H54 (cell line): ENCODE measurements around the gene ATP13A1.

Experiments used
- DNase-seq: peaks from one replicate; pipeline ENCODE4 v3.0.0; 2011; ENCODE audit warnings: low spot score, mixed read lengths; ENCODE audit not compliant: insufficient read length
- FAIRE-seq: peaks from 3 replicates; lab custom pipeline; 2011; peaks lifted over from hg19 to GRCh38; lab: Jason Lieb, UNC
- POLR2A ChIP-seq: IDR thresholded peaks from 2 replicates; pipeline ENCODE4 v1.6.1; 2011; ENCODE audit warnings: low read depth, mild to moderate bottlenecking, low read length

Gene ATP13A1

DNA sequence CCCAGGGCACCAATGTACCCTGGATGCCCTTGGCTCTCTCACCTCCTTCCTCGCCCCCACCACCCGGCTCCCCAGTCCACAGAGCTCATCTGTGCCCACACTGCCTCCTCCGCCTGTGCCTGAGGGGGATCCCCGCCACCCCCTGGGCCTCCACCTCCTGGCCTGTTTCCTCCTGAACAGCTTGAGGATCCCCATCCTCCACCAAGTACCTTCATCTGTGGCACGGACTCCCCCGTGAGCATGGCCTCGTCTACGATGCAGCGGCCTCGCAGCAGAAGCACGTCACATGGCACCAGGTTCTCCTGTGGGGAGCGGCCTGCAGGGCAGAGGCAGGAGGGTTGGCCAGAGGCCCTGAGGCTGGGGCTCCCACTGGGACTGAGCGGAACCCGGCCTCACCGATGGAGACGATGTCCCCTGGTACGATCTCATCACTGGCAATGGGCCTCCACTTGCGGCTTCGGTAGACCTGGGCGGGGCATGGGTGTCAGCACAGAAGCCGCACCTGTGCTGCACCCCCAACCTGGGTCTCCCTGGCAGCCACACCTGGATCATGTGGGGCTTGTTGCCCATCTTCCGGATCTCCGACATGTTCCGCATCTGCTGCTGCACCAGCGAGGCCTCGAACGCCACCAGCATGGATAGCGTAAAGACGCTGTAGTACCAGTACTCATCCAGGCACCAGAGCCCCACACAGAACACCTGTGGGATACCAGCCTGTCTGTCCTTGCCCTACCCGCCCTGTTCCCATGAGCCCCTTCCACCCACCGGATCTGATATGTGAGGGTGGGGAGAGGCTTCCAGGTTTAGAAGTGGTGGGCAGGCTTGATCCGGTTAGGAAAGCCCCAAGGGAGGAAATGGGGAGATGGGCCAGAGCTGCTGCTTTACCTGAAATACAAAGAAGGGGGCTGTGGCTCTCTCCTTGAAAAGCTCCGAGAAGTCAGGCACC lies 6.8 kb downstream of the ATP13A1 start:
- DNase-seq, result peak; percentile 1
- no peak for TF ChIP-seq POLR2A
- no peak for FAIRE-seq

- FAIRE-seq, result no peak
- TF ChIP-seq POLR2A, result no peak
- DNase-seq, result peak; percentile 1
These were observed 7.7 kb downstream of the ATP13A1 start for GRCh38 chr19:19655641-19656343.

DNA sequence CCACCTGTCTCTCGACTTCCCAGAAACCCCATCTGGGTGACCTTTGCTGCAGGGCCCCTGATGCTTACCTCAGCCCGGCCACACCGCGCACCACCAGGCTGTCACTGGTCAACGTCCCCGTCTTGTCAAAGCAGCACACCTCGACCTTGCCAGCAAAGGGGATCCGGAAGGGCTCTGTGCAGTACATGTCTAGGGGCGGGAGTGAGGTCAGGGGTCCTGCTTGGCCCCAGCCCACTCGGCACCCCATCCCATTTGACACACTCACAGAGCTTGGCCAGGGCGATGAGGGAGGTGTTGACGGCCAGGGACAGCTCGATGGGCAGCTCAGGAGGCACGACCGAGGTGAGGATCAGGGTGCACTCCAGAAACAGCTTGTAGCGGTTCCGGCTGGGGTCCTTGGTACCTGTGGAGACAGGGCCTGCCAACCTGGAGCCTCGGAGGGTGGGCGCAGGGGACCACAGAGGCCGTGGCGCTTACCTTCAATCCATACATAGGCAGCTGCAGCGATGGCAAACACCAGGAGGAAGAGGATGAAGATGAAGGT lies 8.4 kb downstream of the ATP13A1 start:
- no peak for TF ChIP-seq POLR2A
- FAIRE-seq (no peak), DNase-seq (peak; percentile 0)

DNA sequence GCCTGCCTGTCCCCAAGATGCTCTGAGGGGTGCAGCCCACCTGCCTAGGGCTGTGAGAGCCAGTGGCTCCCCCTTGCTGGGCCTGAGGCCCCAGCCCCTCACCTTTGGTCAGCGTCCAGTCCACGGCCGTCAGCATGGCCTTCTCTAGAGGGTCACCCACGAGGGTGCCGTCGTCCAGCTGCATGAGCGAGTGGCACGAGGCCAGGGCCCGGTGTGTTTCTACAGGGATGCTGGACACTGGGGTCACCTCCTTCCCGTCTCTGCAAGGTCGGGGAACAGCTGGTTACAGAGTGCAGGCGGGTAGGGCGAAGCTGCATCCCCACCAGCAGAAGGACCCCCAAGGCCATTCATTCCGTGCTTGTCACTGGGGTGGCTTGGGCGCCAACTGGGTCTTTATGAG lies 9.0 kb downstream of the ATP13A1 start:
- no peak for FAIRE-seq
- TF ChIP-seq POLR2A, result no peak

DNA sequence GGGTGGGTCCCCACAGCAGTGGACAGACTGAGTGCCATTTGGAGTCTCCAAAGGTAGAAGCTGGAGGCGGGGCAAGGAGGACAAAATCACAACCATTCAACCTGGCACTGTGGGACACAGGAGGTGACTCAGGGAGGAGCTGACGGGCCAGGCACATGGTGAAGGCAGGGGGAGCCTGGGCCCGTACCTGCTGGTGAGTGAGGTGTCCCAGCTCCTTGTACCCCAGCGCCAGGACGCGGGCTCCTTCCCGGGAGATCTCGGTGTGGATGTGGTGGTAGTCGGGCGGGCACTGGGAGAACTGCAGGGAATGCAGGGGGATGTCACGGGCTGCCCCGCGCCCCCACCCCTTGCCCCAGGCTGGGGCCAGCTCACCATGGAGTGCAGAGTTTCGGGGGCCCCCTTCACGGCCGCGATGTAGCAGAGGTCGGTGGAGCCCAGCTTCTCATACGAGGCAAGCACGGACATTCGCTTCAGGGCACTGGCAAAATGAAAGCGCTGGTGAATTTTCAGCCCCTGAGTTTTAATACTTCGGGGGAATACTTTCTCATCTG lies 9.8 kb downstream of the ATP13A1 start:
- FAIRE-seq (no peak), DNase-seq (no peak)
- no peak for TF ChIP-seq POLR2A

More for the DNA sequence above, 9.0 kb downstream of the ATP13A1 start:
- no peak for DNase-seq

- no peak for FAIRE-seq
- TF ChIP-seq POLR2A, result no peak
- no peak for DNase-seq
These were observed 10.8 kb downstream of the ATP13A1 start for GRCh38 chr19:19652482-19653295.

GRCh38 chr19:19651076-19651475 lies 12.4 kb downstream of the ATP13A1 start:
- no peak for TF ChIP-seq POLR2A
- no peak for FAIRE-seq
- DNase-seq, result no peak

- FAIRE-seq, result no peak
- TF ChIP-seq POLR2A, result no peak
- DNase-seq, result no peak
These were observed 13.1 kb downstream of the ATP13A1 start for GRCh38 chr19:19650331-19650730.

DNA sequence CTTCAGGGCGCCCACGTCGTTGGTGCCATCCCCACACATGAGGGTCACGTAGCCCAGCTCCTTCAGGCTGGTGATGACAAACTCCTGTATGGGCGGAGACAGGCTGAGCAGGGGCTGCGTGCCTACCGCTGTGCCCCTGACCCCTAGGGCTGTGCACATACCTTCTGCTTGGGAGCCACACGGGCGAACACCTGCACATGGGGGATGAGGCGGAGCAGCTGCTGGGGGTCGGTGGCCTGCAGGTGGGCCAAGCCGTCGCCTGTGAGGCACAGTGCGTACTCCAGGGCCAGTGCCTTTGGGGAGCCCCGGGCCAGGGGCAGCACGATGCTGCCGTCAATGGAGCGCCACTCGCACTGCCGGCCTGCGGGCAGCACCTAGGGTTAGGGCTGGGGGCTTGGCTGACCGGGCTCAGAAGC lies 13.9 kb downstream of the ATP13A1 start:
- no peak for DNase-seq
- no peak for TF ChIP-seq POLR2A
- no peak for FAIRE-seq

- DNase-seq, result no peak
- no peak for TF ChIP-seq POLR2A
- no peak for FAIRE-seq
These were observed 14.3 kb downstream of the ATP13A1 start for GRCh38 chr19:19649155-19649554.

GRCh38 chr19:19647037-19647835 lies 16.2 kb downstream of the ATP13A1 start:
- no peak for FAIRE-seq
- TF ChIP-seq POLR2A, result no peak
- no peak for DNase-seq

DNA sequence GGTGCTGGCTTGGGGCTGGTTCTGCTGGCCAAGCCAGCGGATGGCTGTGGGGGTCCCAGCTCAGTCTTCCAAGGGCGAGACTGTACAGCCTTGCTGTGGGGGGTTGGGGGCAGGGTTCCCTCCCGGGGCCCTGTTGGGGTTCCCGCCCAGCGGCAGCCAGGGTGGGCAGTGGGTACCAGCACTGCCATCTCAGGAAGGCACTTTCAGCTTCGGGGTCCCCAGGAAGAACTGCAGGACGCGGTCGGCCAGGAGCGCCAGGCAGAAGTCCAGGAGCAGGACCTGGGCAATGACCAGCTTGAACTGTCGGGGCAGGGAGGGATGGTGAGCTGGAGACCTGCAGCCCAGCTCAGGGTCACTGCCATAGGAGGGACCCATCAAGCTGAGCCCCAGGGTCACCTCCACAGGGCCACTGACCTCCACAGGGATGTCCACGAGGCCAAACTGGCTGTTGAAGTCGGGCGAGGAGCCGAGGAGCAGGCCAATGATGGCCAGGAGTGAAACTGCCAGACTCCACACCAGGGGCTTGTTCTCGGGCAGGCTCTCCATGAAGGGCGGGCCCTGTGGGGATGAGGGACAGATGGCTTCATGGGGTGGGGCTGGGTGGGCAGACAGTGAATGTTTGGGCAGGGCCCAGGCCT lies 18.1 kb downstream of the ATP13A1 start:
- TF ChIP-seq POLR2A, result no peak
- DNase-seq, result no peak
- FAIRE-seq, result no peak
